Measurements from ENCODE around the gene CCBE1.

CCBE1 gene

GRCh38 chr18:59437851-59438569, 259.2 kb downstream of the CCBE1 start:
- DNase-seq: no peak

DNA sequence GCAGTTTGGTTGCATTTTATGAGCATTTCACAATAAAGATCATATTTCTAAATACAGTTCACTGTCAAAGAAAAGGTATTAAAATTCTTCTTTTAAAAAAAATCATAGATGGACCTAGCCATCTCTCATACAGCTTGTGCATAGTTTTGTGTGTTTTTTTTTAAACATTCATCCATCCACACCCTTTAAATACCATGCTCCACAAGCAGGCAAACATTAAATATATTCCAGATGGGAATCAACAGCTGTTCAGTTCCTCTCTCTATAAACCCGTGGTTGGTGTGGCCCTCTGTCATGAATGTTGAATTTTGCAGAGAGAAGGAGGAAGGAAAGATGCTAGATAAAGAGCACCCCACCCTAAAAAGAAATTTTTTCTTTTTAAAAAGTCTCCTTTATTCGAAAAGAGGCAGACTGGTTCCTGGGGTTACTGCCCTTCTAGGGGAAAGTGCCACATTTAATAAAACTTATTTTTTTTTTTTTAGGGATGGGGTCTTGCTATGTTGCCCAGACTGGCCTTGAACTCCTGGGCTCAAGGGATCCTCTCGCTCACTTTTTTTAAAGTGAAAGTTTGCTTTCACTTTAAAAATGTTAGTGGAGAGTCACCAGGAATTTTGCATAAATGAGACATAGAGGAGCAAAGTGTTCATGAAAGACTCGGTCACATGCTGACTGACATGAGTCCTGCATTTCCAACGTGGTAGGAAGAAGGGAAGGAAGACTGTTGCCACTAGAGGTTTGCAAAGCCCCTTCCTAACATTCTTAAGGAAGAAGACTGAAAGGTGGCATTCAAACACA, 264.2 kb downstream of the CCBE1 start:
- peak; percentile 17 for DNase-seq

GRCh38 chr18:59431131-59431530, 266.1 kb downstream of the CCBE1 start:
- DNase-seq: no peak

- no peak for DNase-seq
These were observed 267.6 kb downstream of the CCBE1 start for GRCh38 chr18:59429608-59430007.

GRCh38 chr18:59428018-59428417, 269.2 kb downstream of the CCBE1 start:
- no peak for DNase-seq

- no peak for DNase-seq
These were observed 270.4 kb downstream of the CCBE1 start for GRCh38 chr18:59426855-59427254.

- no peak for DNase-seq
These were observed 274.0 kb downstream of the CCBE1 start for GRCh38 chr18:59423259-59423658.

DNA sequence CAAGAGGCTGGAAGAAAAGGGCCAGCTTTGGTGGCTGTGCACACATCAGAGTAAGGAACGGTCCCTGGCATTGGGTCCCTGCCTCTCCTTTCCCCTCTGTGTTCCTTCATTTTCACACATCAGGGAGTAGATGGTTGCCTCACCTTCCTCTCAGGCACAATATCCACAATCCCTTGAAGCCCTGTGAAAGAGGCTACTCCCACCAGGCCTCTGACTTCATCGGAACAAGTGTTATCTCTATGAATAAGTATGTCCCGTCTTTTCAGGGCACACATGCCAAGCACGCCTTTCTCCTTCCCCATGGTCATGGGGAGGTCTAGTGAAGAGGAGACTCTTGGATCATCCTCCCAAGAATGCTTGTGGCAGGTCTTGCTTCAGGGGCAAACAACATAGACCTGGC, 277.0 kb downstream of the CCBE1 start:
- DNase-seq: no peak

DNA sequence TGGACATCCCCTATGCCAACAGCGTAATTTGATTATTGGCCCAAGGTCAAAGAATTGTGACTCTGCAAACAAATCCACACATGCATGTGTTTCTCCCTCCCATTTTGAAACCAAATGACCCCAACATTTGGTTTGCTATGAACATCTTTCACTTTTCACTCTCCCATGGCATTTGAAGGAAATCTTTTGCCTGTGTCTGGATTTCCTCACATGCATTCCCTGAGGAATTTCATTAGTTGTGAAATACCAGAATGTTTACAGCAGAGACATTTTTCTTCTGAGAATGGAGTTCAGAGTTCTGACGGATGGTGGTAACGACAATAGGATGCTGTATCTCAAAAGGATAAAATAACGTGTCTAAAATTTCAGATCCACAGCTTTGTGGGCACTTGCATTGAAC, 277.8 kb downstream of the CCBE1 start:
- DNase-seq: peak; percentile 59

GRCh38 chr18:59416818-59417217, 280.4 kb downstream of the CCBE1 start:
- DNase-seq: no peak

DNA sequence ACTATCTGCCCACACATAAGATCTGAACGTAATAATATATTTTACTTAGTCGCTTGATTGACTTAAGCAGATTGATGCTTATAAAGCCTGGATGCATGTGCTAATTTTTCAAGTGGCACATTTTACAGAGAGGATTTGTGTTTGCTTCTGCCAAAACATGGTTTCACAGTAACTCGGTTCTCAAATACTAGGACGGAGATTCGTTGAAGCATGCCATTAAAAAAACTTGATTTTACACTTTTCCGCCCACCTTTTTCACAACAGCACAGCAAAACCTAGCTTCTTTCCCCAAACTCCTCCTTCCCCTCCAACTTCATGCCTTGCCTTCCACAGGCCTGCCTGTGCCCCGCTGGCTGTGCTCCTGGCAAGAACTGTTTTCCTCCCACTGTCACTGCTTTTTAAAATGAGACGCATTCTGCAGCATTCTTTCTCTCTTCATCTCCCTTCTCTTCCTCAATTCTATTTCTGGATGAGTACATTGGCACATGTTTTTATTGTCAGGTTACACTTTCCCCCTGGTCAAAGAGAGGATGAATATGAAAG, 283.0 kb downstream of the CCBE1 start:
- no peak for DNase-seq

DNA sequence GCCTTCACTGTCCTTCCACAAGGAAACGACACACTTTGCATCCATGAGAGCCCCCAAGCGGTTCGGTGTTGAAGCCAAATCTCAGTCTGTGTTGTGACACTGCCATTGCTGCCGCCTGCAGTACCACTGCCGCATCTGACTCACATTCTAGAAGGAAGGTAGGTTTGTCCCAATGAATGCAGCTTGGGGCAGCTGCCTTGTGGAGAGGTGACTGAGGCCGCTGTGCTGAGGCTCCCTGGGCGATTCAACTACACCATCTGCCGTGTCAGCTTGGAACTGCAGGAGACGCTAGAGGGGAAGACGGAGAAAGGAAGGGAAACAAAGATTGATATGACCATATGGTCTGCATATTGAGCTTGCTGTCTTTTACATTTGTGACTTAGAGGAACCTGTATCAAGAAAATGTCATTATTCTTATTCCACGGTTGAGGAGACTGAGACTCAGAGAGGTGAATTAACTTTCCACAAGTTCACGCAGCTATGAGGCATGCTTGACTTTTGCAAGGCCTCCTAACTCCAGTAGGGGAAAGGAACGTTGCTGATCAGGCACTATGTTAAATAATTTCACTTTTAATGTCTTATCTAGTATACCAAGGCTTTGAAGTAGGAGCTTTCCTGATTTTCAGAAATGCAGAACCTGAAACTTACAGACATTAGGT, 294.7 kb downstream of the CCBE1 start:
- DNase-seq: peak; percentile 76

GRCh38 chr18:59400407-59400806, 296.8 kb downstream of the CCBE1 start:
- DNase-seq: no peak

- DNase-seq: no peak
These were observed 301.7 kb downstream of the CCBE1 start for GRCh38 chr18:59395226-59396175.

GRCh38 chr18:59393381-59393780, 303.8 kb downstream of the CCBE1 start:
- no peak for DNase-seq

DNA sequence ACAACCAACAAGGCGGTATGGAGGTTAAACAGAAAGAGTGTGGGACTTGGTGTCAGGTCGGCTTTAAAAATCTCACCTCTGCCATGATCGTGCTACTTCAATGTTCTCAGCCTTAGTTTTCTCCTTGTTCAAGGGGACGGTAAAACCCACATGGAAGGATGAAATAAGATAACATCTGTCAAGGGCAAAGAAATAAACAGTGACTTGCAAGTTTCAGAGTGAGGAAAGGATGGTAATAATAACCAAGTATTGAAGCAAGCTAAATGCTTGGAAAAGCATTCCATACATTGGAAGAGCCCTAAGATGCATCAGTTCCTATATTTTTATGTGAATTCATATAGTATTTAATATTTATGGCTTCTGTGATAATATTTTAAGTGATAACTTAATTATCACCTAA, 308.4 kb downstream of the CCBE1 start:
- no peak for DNase-seq

GRCh38 chr18:59387687-59388565, 309.3 kb downstream of the CCBE1 start:
- no peak for DNase-seq

GRCh38 chr18:59386909-59387686, 310.1 kb downstream of the CCBE1 start:
- DNase-seq: no peak

DNA sequence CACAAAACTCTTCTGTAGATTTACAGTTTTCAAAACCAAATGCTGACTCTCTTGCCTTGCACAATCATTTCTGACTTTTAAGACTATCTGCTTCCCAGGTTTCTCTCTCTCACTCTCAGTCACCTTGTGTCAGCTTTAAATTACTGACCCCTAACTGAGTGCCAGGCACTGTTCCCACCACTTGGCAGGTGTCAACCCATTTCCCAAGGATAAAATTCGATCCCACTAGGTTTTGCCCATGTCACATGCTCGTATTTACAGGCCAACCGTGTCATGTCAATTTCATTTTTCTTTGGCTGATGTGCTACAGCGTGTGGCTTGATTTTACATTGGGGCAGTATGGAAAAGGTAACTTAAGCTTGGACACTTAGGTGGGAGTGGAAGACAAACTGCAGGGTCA, 312.0 kb downstream of the CCBE1 start:
- DNase-seq: no peak

- no peak for DNase-seq
These were observed 313.4 kb downstream of the CCBE1 start for GRCh38 chr18:59383851-59384250.

DNA sequence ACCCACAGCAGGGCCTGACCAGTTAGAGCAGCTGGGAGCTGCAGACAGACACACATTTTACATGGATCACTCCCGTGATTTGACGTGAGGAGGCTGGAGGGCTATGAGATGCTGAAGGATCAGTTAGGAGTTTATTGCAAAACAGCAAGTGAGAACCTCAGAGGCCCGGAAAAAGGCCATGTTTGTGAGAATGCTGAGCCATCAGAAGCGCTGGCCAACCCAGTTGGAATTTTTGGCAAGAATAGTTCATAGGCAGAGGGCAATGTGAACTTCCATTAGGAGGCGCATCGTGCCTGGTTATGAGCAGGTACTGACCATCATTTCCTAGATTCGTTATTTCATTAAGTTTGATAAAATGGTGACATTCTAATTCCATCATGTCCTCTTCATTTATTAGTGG, 314.8 kb downstream of the CCBE1 start:
- no peak for DNase-seq
